Activated CD4-positive, alpha-beta T cell treated with anti-CD3 and anti-CD28 coated beads, Interleukin-2, amount 10 ng/mL, durations not matched to agents 24 days and 14 days (primary cell): ENCODE measurements around the gene TSPAN11. TPM values are rescaled to one million over a fixed set of nuclear protein-coding genes. Genes with fewer than 3 reads are reported as not detected.

Experiments
- DNase-seq: peaks from one replicate; pipeline ENCODE4 v3.0.0; 2022
- H3K27ac Mint-ChIP-seq: one replicate; pipeline ENCODE4 v1.8.0; 2022; ENCODE audit warnings: mild to moderate bottlenecking, mixed read lengths
- H3K27me3 Mint-ChIP-seq: one replicate; pipeline ENCODE4 v1.8.0; 2022; ENCODE audit warnings: mixed read lengths
- H3K36me3 Mint-ChIP-seq: one replicate; pipeline ENCODE4 v1.8.0; 2022; ENCODE audit warnings: low read depth, mild to moderate bottlenecking, mixed read lengths
- H3K4me1 Mint-ChIP-seq: one replicate; pipeline ENCODE4 v1.8.0; 2021; ENCODE audit warnings: mixed read lengths
- H3K4me3 Mint-ChIP-seq: one replicate; pipeline ENCODE4 v1.8.0; 2022; ENCODE audit warnings: mild to moderate bottlenecking, moderate library complexity, mixed read lengths
- H3K9me3 Mint-ChIP-seq: one replicate; pipeline ENCODE4 v1.8.0; 2021; ENCODE audit warnings: mixed read lengths
- intact Hi-C: fragments of 100-400 bp; cut with micrococcal nuclease; formaldehyde crosslinking; loops from one replicate; pipeline ENCODE4 v1.15.1; 2023
- total RNA-seq: library from RNA; stranded (reverse); gene quantifications from 2 replicates; pipeline ENCODE4 v1.2.3, GENCODE V29; 2022

The TSPAN11 gene
- total RNA-seq, 1 donor from 2014 or later = not detected

- Mint-ChIP-seq H3K27ac (no peak overlapping the region), H3K9me3 (no peaks in the 10 kb centered on the region), H3K4me1 (no peaks in the 10 kb centered on the region), H3K36me3 (no peaks in the 10 kb centered on the region), H3K27me3 (peaks cover 2% of the 10 kb centered on the region), H3K4me3 (no peak overlapping the region)
- DNase-seq = no peak
- intact Hi-C loops = no loop called here
Measured at GRCh38 chr12:30973175-30973574, 46.6 kb downstream of the TSPAN11 start.

DNA sequence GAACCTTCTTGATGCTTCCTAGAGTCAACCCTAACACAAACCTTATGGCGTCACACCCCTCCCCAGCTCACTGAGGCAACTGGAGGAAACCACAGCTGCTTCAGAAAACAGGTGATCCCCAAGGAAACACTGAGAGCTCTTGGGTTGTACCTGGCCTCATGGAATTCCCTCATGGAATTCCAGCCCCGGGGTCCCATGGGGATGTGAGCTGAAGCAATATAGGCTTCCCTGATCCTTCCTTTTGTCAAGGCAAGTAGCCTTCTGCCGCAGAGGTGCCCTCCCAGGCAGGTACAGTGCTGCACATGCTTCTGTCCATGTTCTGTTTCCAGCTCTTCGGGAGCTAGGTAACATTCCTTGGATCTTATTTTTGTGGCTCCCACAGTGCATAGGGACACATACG lies 47.3 kb downstream of the TSPAN11 start:
- intact Hi-C loops = no loop called here
- no peaks in the 10 kb centered on the region for H3K9me3 Mint-ChIP-seq

DNA sequence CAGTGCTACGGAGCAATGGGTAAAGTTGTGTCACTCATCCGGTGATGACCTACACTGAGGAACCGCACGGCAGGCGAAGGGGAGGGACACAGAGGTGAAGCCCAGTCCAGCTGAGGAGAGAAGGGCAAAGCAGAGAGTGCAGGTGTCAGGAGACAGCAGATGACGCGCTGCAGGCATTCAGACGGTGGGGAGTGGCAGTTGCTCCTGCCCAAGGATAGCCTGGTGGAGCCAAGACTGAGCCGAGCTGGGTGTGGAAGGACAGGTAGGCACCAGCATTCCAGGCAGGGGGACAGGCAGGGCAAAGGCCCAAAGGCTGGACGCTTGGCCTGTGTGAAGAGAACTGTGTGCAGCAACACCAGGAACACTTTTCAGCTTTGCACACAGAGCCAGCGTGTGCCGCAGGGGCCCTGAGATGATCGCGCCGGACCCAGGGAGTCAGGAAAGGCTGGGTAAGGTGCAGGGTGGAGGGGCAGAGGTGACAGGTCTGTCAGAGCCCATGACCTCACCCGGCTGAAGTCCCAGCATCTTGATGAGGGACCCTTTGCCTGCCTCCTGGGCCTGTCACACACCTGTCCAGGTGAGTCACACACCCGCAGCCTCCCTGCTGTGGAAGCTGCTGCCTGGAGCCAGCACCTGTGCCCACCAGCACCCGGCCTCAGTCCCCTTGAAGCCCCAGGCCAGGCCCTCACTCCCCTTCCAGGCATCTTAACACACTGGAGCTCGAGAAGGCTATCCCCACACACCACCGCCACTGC lies 48.4 kb downstream of the TSPAN11 start:
- intact Hi-C loops = no loop called here
- H3K4me3 Mint-ChIP-seq = no peak overlapping the region
- H3K27ac Mint-ChIP-seq = no peak overlapping the region

More for the DNA sequence above, 47.3 kb downstream of the TSPAN11 start:
- Mint-ChIP-seq H3K27ac (no peak overlapping the region), H3K36me3 (no peaks in the 10 kb centered on the region), H3K27me3 (peaks cover 2% of the 10 kb centered on the region), H3K4me1 (no peaks in the 10 kb centered on the region), H3K4me3 (no peak overlapping the region)
- no peak for DNase-seq

GRCh38 chr12:30975581-30975980 lies 49.0 kb downstream of the TSPAN11 start:
- no peak for DNase-seq
- no peak overlapping the region for H3K27ac Mint-ChIP-seq
- H3K4me1 Mint-ChIP-seq = no peaks in the 10 kb centered on the region
- no peaks in the 10 kb centered on the region for H3K27me3 Mint-ChIP-seq
- intact Hi-C loops = no loop called here
- H3K9me3 Mint-ChIP-seq = no peaks in the 10 kb centered on the region
- H3K36me3 Mint-ChIP-seq = no peaks in the 10 kb centered on the region
- no peak overlapping the region for H3K4me3 Mint-ChIP-seq

More for the DNA sequence above, 48.4 kb downstream of the TSPAN11 start:
- Mint-ChIP-seq H3K27me3 (peaks cover 2% of the 10 kb centered on the region), H3K9me3 (no peaks in the 10 kb centered on the region), H3K36me3 (no peaks in the 10 kb centered on the region), H3K4me1 (no peaks in the 10 kb centered on the region)
- no peak for DNase-seq

DNA sequence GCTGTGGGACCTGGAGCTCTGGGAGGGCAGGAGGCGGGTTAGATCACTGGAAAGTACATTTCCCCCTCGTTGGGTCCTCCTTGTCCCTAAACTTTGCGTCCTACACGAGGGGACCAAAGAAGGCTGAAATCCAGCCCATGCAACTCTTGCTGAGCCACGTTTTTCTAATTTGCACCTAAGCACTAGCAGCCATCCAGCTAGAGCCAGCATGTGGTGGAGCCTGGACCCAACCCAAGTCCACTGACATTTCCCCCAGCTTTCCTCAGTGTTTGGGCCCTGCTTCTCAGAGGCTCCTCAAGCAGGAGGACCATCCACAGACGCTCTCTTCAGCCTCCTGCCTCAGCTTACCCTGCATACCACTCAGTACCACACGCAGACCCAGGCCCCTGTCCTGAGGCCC lies 49.7 kb downstream of the TSPAN11 start:
- Mint-ChIP-seq H3K27me3 (no peaks in the 10 kb centered on the region), H3K9me3 (no peaks in the 10 kb centered on the region)

GRCh38 chr12:30977124-30977523 lies 50.6 kb downstream of the TSPAN11 start:
- DNase-seq = no peak
- no peaks in the 10 kb centered on the region for H3K36me3 Mint-ChIP-seq
- no peaks in the 10 kb centered on the region for H3K9me3 Mint-ChIP-seq
- intact Hi-C loops = no loop called here
- H3K27ac Mint-ChIP-seq = no peak overlapping the region
- H3K27me3 Mint-ChIP-seq = no peaks in the 10 kb centered on the region
- H3K4me3 Mint-ChIP-seq = no peak overlapping the region
- H3K4me1 Mint-ChIP-seq = no peaks in the 10 kb centered on the region

More for the DNA sequence above, 49.7 kb downstream of the TSPAN11 start:
- intact Hi-C loops = no loop called here
- Mint-ChIP-seq H3K4me3 (no peak overlapping the region), H3K4me1 (no peaks in the 10 kb centered on the region), H3K27ac (no peak overlapping the region), H3K36me3 (no peaks in the 10 kb centered on the region)
- no peak for DNase-seq

DNA sequence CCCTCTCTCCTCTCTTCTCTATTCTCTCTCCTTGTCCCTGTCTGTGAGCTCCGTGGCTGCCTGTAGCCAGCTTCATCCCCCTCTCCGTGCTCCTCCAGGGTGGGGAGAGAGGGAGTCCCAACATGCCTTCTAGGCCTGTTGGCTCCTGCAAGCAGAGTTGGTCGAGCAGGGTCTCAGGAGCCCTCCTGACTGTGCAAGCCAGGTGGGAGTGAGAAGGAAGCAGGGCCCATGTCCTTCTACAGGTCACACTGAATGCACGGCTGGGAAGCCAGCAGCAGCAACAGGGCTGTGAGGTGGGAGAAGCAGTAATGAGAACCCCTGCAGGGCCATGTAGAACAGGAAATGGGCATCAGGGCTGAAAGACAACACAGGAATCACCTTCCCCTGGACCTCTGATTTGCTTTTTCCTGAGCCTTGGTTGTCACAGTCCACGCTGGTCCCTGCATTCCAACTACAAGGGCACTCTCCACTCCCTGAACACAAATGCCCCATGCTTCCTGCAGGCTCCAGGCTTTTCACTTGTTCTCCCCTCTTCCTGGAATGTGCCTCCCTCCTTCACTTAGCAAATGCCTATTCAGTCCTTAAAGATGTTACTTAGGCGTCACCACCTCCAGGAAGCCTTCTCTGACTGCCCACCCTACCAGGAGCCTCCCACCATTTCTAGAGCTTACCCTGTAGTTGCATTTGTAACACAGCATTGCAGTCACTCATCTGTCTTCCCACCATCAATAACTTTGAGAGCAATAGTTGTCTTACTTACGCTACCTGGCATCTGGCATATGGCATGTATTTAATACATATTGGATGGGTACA lies 51.2 kb downstream of the TSPAN11 start:
- no peaks in the 10 kb centered on the region for H3K36me3 Mint-ChIP-seq
- no peak overlapping the region for H3K4me3 Mint-ChIP-seq
- no peaks in the 10 kb centered on the region for H3K9me3 Mint-ChIP-seq
- H3K27ac Mint-ChIP-seq = no peak overlapping the region
- intact Hi-C loops = no loop called here
- H3K4me1 Mint-ChIP-seq = no peaks in the 10 kb centered on the region
- H3K27me3 Mint-ChIP-seq = no peaks in the 10 kb centered on the region
- DNase-seq = no peak

- Mint-ChIP-seq H3K4me1 (no peaks in the 10 kb centered on the region), H3K4me3 (no peak overlapping the region), H3K27ac (no peak overlapping the region), H3K36me3 (no peaks in the 10 kb centered on the region), H3K27me3 (no peaks in the 10 kb centered on the region), H3K9me3 (no peaks in the 10 kb centered on the region)
- DNase-seq = no peak
- intact Hi-C loops = no loop called here
Measured at GRCh38 chr12:30978639-30979038, 52.1 kb downstream of the TSPAN11 start.

GRCh38 chr12:30979371-30980259 lies 53.1 kb downstream of the TSPAN11 start:
- intact Hi-C loops = no loop called here
- Mint-ChIP-seq H3K4me3 (no peak overlapping the region), H3K4me1 (no peaks in the 10 kb centered on the region), H3K27ac (no peak overlapping the region), H3K36me3 (no peaks in the 10 kb centered on the region), H3K27me3 (no peaks in the 10 kb centered on the region), H3K9me3 (no peaks in the 10 kb centered on the region)
- no peak for DNase-seq

DNA sequence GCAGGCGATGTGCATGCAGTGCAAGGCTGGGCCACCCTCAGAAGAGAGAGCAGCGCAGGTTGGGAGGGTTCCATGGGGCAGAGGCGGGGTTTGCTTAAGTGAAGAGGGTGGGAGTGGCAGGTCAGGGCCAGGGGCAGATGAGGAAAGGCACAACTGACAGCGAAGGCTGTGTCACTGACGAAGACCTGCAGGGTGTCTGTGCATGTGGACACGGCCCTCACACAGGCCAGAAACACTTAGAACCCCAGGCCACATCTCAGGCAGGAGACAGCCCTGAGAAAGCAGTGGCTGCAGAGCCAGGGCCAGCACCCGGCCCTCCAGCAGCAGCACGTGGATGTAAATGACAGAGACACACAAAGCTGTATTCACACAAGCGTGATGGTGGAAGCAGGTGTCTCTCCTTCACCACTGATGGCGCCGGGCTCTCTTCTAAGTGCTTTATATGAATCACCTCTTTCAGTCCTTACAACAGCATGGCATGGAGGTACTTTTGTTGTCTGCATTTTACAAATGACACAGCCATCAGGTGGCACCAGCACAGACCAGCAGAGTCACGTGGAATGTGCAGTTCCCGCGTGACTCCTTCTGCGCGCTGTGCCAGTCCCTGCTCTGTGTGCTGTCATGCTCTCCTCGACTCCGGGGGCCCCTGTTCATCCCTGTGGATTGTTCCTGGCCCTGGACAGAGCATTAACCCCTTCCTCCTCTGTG lies 54.6 kb downstream of the TSPAN11 start:
- no peak for DNase-seq
- no peaks in the 10 kb centered on the region for H3K27me3 Mint-ChIP-seq
- H3K27ac Mint-ChIP-seq = no peak overlapping the region
- H3K9me3 Mint-ChIP-seq = no peaks in the 10 kb centered on the region
- intact Hi-C loops = no loop called here
- no peaks in the 10 kb centered on the region for H3K4me1 Mint-ChIP-seq
- H3K36me3 Mint-ChIP-seq = no peaks in the 10 kb centered on the region
- no peak overlapping the region for H3K4me3 Mint-ChIP-seq

- DNase-seq = no peak
Measured at GRCh38 chr12:30982413-30982812, 55.9 kb downstream of the TSPAN11 start.

GRCh38 chr12:30985814-30986452 lies 59.4 kb downstream of the TSPAN11 start:
- intact Hi-C loops = loop anchor here (1.0 kb wide), 1 partner anchor 139 kb away; no protein-coding TSS in a partner anchor
- Mint-ChIP-seq H3K9me3 (no peaks in the 10 kb centered on the region), H3K27ac (no peak overlapping the region), H3K4me3 (no peak overlapping the region), H3K27me3 (no peaks in the 10 kb centered on the region), H3K4me1 (no peaks in the 10 kb centered on the region), H3K36me3 (no peaks in the 10 kb centered on the region)
- DNase-seq = peak; percentile 68

More at GRCh38 chr12:30982413-30982812, 55.9 kb downstream of the TSPAN11 start:
- no peak overlapping the region for H3K4me3 Mint-ChIP-seq
- no peaks in the 10 kb centered on the region for H3K36me3 Mint-ChIP-seq
- H3K27me3 Mint-ChIP-seq = no peaks in the 10 kb centered on the region
- H3K9me3 Mint-ChIP-seq = no peaks in the 10 kb centered on the region
- H3K4me1 Mint-ChIP-seq = no peaks in the 10 kb centered on the region
- H3K27ac Mint-ChIP-seq = no peak overlapping the region
- intact Hi-C loops = no loop called here

DNA sequence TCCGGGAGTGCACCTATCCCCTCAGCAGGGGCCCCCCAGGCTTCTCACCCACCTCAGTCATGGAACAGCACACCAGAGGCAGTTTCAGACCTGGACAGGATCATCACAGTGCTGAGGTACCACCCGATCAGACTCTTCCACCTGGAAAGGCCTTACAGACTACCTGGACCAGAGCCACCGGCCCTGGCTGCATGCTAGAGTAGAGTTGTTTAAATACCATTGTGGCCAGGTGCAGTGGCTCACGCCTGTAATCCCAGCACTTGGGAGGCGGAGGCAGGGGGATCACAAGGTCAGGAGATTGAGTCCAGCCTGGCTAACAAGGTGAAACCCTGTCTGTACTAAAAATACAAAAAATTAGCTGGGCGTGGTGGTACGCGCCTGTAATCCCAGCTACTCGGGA lies 61.5 kb downstream of the TSPAN11 start:
- Mint-ChIP-seq H3K27me3 (no peaks in the 10 kb centered on the region), H3K27ac (no peak overlapping the region), H3K4me3 (no peak overlapping the region), H3K36me3 (no peaks in the 10 kb centered on the region), H3K4me1 (no peaks in the 10 kb centered on the region), H3K9me3 (no peaks in the 10 kb centered on the region)
- no peak for DNase-seq
- intact Hi-C loops = no loop called here
